Transverse colon (tissue), 4 donors: Measurements from ENCODE around the gene TPD52L2. TPM values are rescaled to one million over a fixed set of nuclear protein-coding genes. Genes with fewer than 3 reads are reported as not detected.

Experiments
- DNase-seq: peaks from one replicate; pipeline ENCODE4 v3.0.0-alpha.2; 2019
- H3K27ac ChIP-seq, 4 donors: fragments of 200-600 bp; sonication (generic); 2 replicates each; pipeline ENCODE4 v1.5.1; 2016 to 2018; ENCODE audit warnings: inconsistent platforms in 4 of 4
- H3K27me3 ChIP-seq: fragments of 200-600 bp; sonication (generic); 2 replicates; pipeline ENCODE4 v1.5.1; 2017; ENCODE audit warnings: inconsistent platforms
- H3K36me3 ChIP-seq, 4 donors: fragments of 200-600 bp; sonication (generic); 2 replicates each; pipeline ENCODE4 v1.5.1; 2017 to 2019; ENCODE audit warnings: inconsistent platforms in 4 of 4
- H3K4me1 ChIP-seq, 4 donors: fragments of 200-600 bp; sonication (generic); 2 replicates each; pipeline ENCODE4 v1.5.1; 2017 to 2020; ENCODE audit warnings: inconsistent platforms in 4 of 4
- H3K4me3 ChIP-seq, 4 donors: fragments of 200-600 bp; sonication (generic); 1 replicate in 1 of 4; 2 replicates in 3 of 4; pipeline versions ENCODE4 v1.5.1 to v1.6.1; 2017 to 2019; ENCODE audit warnings: inconsistent platforms in 4 of 4
- H3K9me3 ChIP-seq, 2 donors: fragments of 200-600 bp; sonication (generic); 2 replicates each; pipeline ENCODE4 v1.5.1; 2017 to 2019; ENCODE audit warnings: inconsistent platforms in 2 of 2
- EP300 ChIP-seq: sonication (generic); formaldehyde crosslinking; IDR thresholded peaks from one replicate; pipeline ENCODE4 v1.6.1; 2017; ENCODE audit warnings: antibody characterized with exemption, low read depth
- POLR2A ChIP-seq: fragments of 450-650 bp; IDR thresholded peaks from one replicate; pipeline ENCODE4 v1.6.1; 2016; ENCODE audit warnings: antibody characterized with exemption, mild to moderate bottlenecking, moderate library complexity
- POLR2AphosphoS5 ChIP-seq, 3 donors: sonication (generic); formaldehyde crosslinking; IDR thresholded peaks; one replicate each; pipeline ENCODE4 v1.6.1; 2016; ENCODE audit warnings: antibody characterized with exemption in 3 of 3
- WGBS, 2 donors: methylation state at CpG; one replicate each; pipeline ENCODE4 v1.1.5; 2018; ENCODE audit warnings: low coverage in 1 of 2; 5-methylcytosine and 5-hydroxymethylcytosine counted together
- in situ Hi-C, 4 donors: fragments of 200-750 bp; cut with MboI; loops; one replicate each; pipeline versions ENCODE4 v1.15.0 to v1.15.1; 2017; ENCODE audit warnings: low sequenced_read_pairs in 3 of 4, low pct_ligation_motif_present in 1 of 4, low pct_unique_long_range_greater_than_20kb in 1 of 4
- intact Hi-C: fragments of 100-400 bp; cut with DNase I; formaldehyde crosslinking; loops from one replicate; pipeline ENCODE4 v1.15.1; 2023; ENCODE audit warnings: low total_unique reads
- total RNA-seq, 4 donors: library from RNA; depleted of rRNA; stranded (reverse); fragments of >200 nt; gene quantifications; one replicate each; pipeline ENCODE4 v1.1.0, GENCODE V29; 2016
- TF ChIP-seq, protein P1 (sequence below), 5 experiments: fragments of 200-600 bp in 3 of 5; fragments of 450-650 bp in 2 of 5; sonication (generic) in 3 of 5; IDR thresholded peaks; 1 replicate in 2 of 5; 2 replicates in 3 of 5; pipeline ENCODE4 v1.5.1; 2016 to 2017; ENCODE audit warnings: antibody characterized with exemption in 5 of 5, inconsistent platforms in 3 of 5, mild to moderate bottlenecking in 2 of 5, moderate library complexity in 1 of 5

Gene TPD52L2
- total RNA-seq, 4 donors from 2014 or later = 40.8 to 67.0 (median 62.6) TPM

- TF ChIP-seq EP300 = no peak
- TF ChIP-seq POLR2A = no peak
- no peak for TF ChIP-seq POLR2AphosphoS5 (IDR thresholded peaks at IDR 0.05)
- Histone ChIP-seq H3K4me1 (peaks cover 16 to 48% (median 25%) of the 10 kb centered on the region in 4 donors), H3K36me3 (peaks cover 0 to 4% (median 0%) of the 10 kb centered on the region in 4 donors), H3K27me3 (no peaks in the 10 kb centered on the region), H3K4me3 (peak overlapping the region; percentile 63 to 86 (median 78)), H3K27ac (peak overlapping the region; percentile 85 to 94 (median 92)), H3K9me3 (no peaks in the 10 kb centered on the region)
- no peak for DNase-seq
- 0% methylated on average over 1 to 15 of the region's 87 CpGs for WGBS, 2 donors
- in situ Hi-C loops (no loop called here), intact Hi-C loops (loop anchor here (1.0 kb wide), 1 partner anchor 45 kb away; no protein-coding TSS in a partner anchor)
Measured at GRCh38 chr20:63895202-63895951, 30.3 kb downstream of the TPD52L2 start.

DNA sequence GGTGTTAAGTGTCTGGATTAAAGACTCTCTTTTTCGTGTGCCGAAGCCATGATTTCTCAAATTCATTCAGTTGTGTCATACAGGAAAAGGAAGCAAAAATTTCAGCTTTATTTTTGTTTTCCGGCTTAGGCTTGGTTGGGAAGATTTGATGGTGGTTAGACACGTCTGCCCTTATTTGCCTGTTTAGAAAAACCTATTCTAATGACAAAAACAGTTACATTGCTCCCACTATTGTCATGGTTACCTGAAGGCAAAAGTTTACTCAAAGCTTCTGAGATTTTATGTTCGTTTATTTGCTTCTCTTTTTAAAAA, 30.8 kb downstream of the TPD52L2 start:
- in situ Hi-C loops (no loop called here), intact Hi-C loops (loop anchor here (1.0 kb wide), 1 partner anchor 44 kb away; no protein-coding TSS in a partner anchor)
- H3K36me3 ChIP-seq = no peaks in the 10 kb centered on the region
- H3K4me1 ChIP-seq = peaks cover 16 to 48% (median 26%) of the 10 kb centered on the region in 4 donors
- H3K4me3 ChIP-seq = peak overlapping the region; percentile 63 to 86 (median 78)
- H3K9me3 ChIP-seq = no peaks in the 10 kb centered on the region
- peak overlapping the region; percentile 85 to 94 (median 92) for H3K27ac ChIP-seq
- no peak for TF ChIP-seq EP300
- no peak for TF ChIP-seq POLR2AphosphoS5 (IDR thresholded peaks at IDR 0.05)
- TF ChIP-seq, protein P1, sequence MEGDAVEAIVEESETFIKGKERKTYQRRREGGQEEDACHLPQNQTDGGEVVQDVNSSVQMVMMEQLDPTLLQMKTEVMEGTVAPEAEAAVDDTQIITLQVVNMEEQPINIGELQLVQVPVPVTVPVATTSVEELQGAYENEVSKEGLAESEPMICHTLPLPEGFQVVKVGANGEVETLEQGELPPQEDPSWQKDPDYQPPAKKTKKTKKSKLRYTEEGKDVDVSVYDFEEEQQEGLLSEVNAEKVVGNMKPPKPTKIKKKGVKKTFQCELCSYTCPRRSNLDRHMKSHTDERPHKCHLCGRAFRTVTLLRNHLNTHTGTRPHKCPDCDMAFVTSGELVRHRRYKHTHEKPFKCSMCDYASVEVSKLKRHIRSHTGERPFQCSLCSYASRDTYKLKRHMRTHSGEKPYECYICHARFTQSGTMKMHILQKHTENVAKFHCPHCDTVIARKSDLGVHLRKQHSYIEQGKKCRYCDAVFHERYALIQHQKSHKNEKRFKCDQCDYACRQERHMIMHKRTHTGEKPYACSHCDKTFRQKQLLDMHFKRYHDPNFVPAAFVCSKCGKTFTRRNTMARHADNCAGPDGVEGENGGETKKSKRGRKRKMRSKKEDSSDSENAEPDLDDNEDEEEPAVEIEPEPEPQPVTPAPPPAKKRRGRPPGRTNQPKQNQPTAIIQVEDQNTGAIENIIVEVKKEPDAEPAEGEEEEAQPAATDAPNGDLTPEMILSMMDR (IDR thresholded peaks at IDR 0.05) = no peak
- TF ChIP-seq POLR2A = no peak
- no peaks in the 10 kb centered on the region for H3K27me3 ChIP-seq
- DNase-seq = no peak
- 0 to 1% methylated on average over 4 to 5 of the region's 5 CpGs for WGBS, 2 donors

- no peak for TF ChIP-seq EP300
- peak; percentile 59 for TF ChIP-seq POLR2A
- TF ChIP-seq POLR2AphosphoS5 (IDR thresholded peaks at IDR 0.05) = peak in 1 of 3 donors; percentile 8
Measured at GRCh38 chr20:63896264-63897105, 31.4 kb downstream of the TPD52L2 start.

DNA sequence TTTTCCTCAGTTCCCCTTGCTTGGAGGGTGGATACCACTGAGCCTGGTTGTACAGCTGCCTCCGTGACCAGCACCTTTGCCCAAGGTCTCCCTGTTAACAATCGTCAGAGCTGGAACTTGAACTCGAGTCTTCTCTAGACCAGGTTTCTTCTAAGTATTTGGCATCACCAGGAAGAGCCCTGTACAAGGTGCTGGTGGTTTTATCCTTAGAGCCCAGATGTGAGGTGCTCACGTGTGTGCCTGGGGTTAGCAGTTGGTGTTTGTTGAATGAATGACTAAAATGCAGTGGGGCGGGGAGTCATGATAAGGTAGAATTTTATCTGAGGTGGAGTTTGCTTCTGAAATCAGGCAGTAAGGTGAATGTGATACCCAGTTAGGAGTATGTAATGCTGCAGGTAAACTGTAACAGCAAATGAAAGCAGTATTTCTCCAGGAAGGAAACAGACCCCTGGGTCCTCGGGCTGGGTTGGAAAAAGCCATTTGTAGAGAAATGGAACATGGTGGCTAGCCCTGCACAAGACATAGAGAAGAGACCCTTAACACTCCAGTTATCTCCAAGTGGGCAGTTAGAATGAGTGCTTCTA, 33.0 kb downstream of the TPD52L2 start:
- no peak for DNase-seq
- peaks cover 16 to 61% (median 34%) of the 10 kb centered on the region in 4 donors for H3K4me1 ChIP-seq
- TF ChIP-seq EP300 (no peak), POLR2A (no peak), POLR2AphosphoS5 (IDR thresholded peaks at IDR 0.05) (no peak)
- TF ChIP-seq, protein P1 (IDR thresholded peaks at IDR 0.05) = no peak
- H3K27ac ChIP-seq = no peak overlapping the region
- H3K4me3 ChIP-seq = no peak overlapping the region
- H3K27me3 ChIP-seq = no peaks in the 10 kb centered on the region
- intact Hi-C loops (no loop called here), in situ Hi-C loops (no loop called here)
- 80 to 81% methylated on average over 5 to 6 of the region's 6 CpGs for WGBS, 2 donors
- H3K9me3 ChIP-seq = no peaks in the 10 kb centered on the region
- H3K36me3 ChIP-seq = no peaks in the 10 kb centered on the region

More at GRCh38 chr20:63896264-63897105, 31.4 kb downstream of the TPD52L2 start:
- peak; percentile 68 for DNase-seq
- intact Hi-C loops = no loop called here
- H3K36me3 ChIP-seq = no peaks in the 10 kb centered on the region
- peak overlapping the region; percentile 85 to 94 (median 92) for H3K27ac ChIP-seq
- H3K27me3 ChIP-seq = no peaks in the 10 kb centered on the region
- WGBS, 2 donors = 4 to 10% methylated on average over 7 to 18 of the region's 18 CpGs
- H3K9me3 ChIP-seq = no peaks in the 10 kb centered on the region
- H3K4me1 ChIP-seq = peaks cover 16 to 49% (median 29%) of the 10 kb centered on the region in 4 donors
- in situ Hi-C loops = no loop called here
- H3K4me3 ChIP-seq = peak overlapping the region in 3 of 4 donors; percentile 73 to 86 (median 82)
